NB4 (cell line): ENCODE results near the gene CCL18.

Source experiments
- CTCF ChIP-seq: IDR thresholded peaks from one replicate; pipeline ENCODE4 v1.5.1; 2012; ENCODE audit warnings: low read depth, low read length
- MYC ChIP-seq: IDR thresholded peaks from 2 replicates; pipeline ENCODE4 v1.6.1; 2011; ENCODE audit warnings: low read depth, low read length
- POLR2A ChIP-seq: IDR thresholded peaks from 2 replicates; pipeline ENCODE4 v1.6.1; 2011; ENCODE audit warnings: mild to moderate bottlenecking; ENCODE audit not compliant: insufficient read length; ENCODE audit errors: extremely low read depth
- TF ChIP-seq, protein P1 (sequence below): IDR thresholded peaks from 2 replicates; pipeline ENCODE4 v1.6.1; 2011; ENCODE audit warnings: low read depth, low read length

GRCh38 chr17:36117505-36118382 is 53.7 kb downstream of the CCL18 start:
- no peak for TF ChIP-seq CTCF
- TF ChIP-seq POLR2A, result no peak
- no peak for TF ChIP-seq MYC
- TF ChIP-seq, protein P1, sequence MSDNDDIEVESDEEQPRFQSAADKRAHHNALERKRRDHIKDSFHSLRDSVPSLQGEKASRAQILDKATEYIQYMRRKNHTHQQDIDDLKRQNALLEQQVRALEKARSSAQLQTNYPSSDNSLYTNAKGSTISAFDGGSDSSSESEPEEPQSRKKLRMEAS, result no peak
